Ascending aorta (tissue), 2 donors: ENCODE measurements around the gene LCN15. TPM values are rescaled to one million over a fixed set of nuclear protein-coding genes. Genes with fewer than 3 reads are reported as not detected.

ENCODE experiments used
- DNase-seq, 2 donors: peaks; one replicate each; pipeline ENCODE4 v3.0.0-alpha.2; 2019; ENCODE audit warnings: low spot score in 2 of 2
- H3K27ac ChIP-seq, 2 donors: fragments of 200-600 bp; sonication (generic); one replicate each; pipeline ENCODE4 v1.5.1; 2016 to 2017; ENCODE audit warnings: mild to moderate bottlenecking in 1 of 2
- H3K27me3 ChIP-seq: fragments of 200-600 bp; sonication (generic); one replicate; pipeline ENCODE4 v1.5.1; 2017
- H3K36me3 ChIP-seq, 2 donors: fragments of 200-600 bp; sonication (generic); one replicate each; pipeline ENCODE4 v1.5.1; 2016
- H3K4me1 ChIP-seq, 2 donors: fragments of 200-600 bp; sonication (generic); one replicate each; pipeline ENCODE4 v1.5.1; 2016 to 2017; ENCODE audit warnings: mild to moderate bottlenecking in 1 of 2
- H3K4me3 ChIP-seq, 2 donors: fragments of 200-600 bp; sonication (generic); one replicate each; pipeline ENCODE4 v1.5.1; 2016 to 2017; ENCODE audit warnings: mild to moderate bottlenecking in 1 of 2
- H3K9me3 ChIP-seq, 2 donors: fragments of 200-600 bp; sonication (generic); one replicate each; pipeline ENCODE4 v1.5.1; 2016
- CTCF ChIP-seq, 3 experiments: fragments of 200-600 bp in 2 of 3; fragments of 450-650 bp in 1 of 3; sonication (generic) in 2 of 3; IDR thresholded peaks; one replicate each; pipeline ENCODE4 v1.5.1; 2016 to 2019; ENCODE audit warnings: antibody characterized with exemption in 3 of 3, mild to moderate bottlenecking in 1 of 3, moderate library complexity in 1 of 3
- intact Hi-C: fragments of 100-400 bp; cut with DNase I; formaldehyde crosslinking; loops from one replicate; pipeline ENCODE4 v1.15.1; 2023
- total RNA-seq: library from RNA; depleted of rRNA; stranded (reverse); fragments of >200 nt; gene quantifications from one replicate; pipeline ENCODE4 v1.1.0, GENCODE V29; 2016

The LCN15 gene
- total RNA-seq, 1 donor from 2014 or later: not detected

GRCh38 chr9:136754626-136755301 lies 9.6 kb downstream of the LCN15 start:
- H3K36me3 ChIP-seq: no peaks in the 10 kb centered on the region
- no peak overlapping the region for H3K4me3 ChIP-seq
- intact Hi-C loops: no loop called here
- H3K27me3 ChIP-seq: no peaks in the 10 kb centered on the region
- no peak overlapping the region for H3K27ac ChIP-seq
- no peaks in the 10 kb centered on the region for H3K4me1 ChIP-seq
- DNase-seq: no peak
- TF ChIP-seq CTCF (IDR thresholded peaks at IDR 0.05): no peak
- H3K9me3 ChIP-seq: no peaks in the 10 kb centered on the region

GRCh38 chr9:136754059-136754572 lies 10.2 kb downstream of the LCN15 start:
- Histone ChIP-seq H3K4me1 (no peaks in the 10 kb centered on the region), H3K27me3 (no peaks in the 10 kb centered on the region), H3K9me3 (no peaks in the 10 kb centered on the region), H3K4me3 (no peak overlapping the region), H3K27ac (no peak overlapping the region), H3K36me3 (no peaks in the 10 kb centered on the region)
- intact Hi-C loops: no loop called here
- TF ChIP-seq CTCF (IDR thresholded peaks at IDR 0.05): no peak
- DNase-seq: no peak

- no peaks in the 10 kb centered on the region for H3K9me3 ChIP-seq
- H3K4me3 ChIP-seq: no peak overlapping the region
- DNase-seq: no peak
- intact Hi-C loops: no loop called here
- TF ChIP-seq CTCF (IDR thresholded peaks at IDR 0.05): no peak
- H3K27me3 ChIP-seq: no peaks in the 10 kb centered on the region
- H3K36me3 ChIP-seq: no peaks in the 10 kb centered on the region
- H3K4me1 ChIP-seq: no peaks in the 10 kb centered on the region
- no peak overlapping the region for H3K27ac ChIP-seq
Measured at GRCh38 chr9:136753371-136754058, 10.8 kb downstream of the LCN15 start.

- H3K4me1 ChIP-seq: no peaks in the 10 kb centered on the region
- no peak overlapping the region for H3K27ac ChIP-seq
Measured at GRCh38 chr9:136751814-136752213, 12.5 kb downstream of the LCN15 start.

GRCh38 chr9:136751244-136751643 lies 13.1 kb downstream of the LCN15 start:
- Histone ChIP-seq H3K4me3 (no peak overlapping the region), H3K27ac (no peak overlapping the region), H3K4me1 (no peaks in the 10 kb centered on the region), H3K36me3 (no peaks in the 10 kb centered on the region), H3K27me3 (no peaks in the 10 kb centered on the region), H3K9me3 (no peaks in the 10 kb centered on the region)
- TF ChIP-seq CTCF (IDR thresholded peaks at IDR 0.05): no peak
- intact Hi-C loops: no loop called here
- no peak for DNase-seq

More at GRCh38 chr9:136751814-136752213, 12.5 kb downstream of the LCN15 start:
- Histone ChIP-seq H3K27me3 (no peaks in the 10 kb centered on the region), H3K9me3 (no peaks in the 10 kb centered on the region), H3K36me3 (no peaks in the 10 kb centered on the region), H3K4me3 (no peak overlapping the region)
- intact Hi-C loops: no loop called here
- DNase-seq: no peak
- no peak for TF ChIP-seq CTCF (IDR thresholded peaks at IDR 0.05)
